IPS-NIHi11 (cell line): ENCODE results near the gene QKI.
"Not testable (repeated sequence)": the region's sequence is repeated elsewhere in the genome, so short reads cannot be mapped to it uniquely, and the experiment has no call there.

ENCODE experiments used
- DNase-seq: peaks from one replicate; pipeline ENCODE4 v3.0.0; 2012; ENCODE audit warnings: mixed read lengths, low spot score

QKI gene

GRCh38 chr6:163414946-163415619 is 565 bp downstream of the QKI start:
- peak; percentile 55 for DNase-seq

- DNase-seq: peak; percentile 64
These were observed 1.4 kb downstream of the QKI start for GRCh38 chr6:163415620-163416556.

GRCh38 chr6:163416557-163417253 is 2.2 kb downstream of the QKI start:
- peak; percentile 48 for DNase-seq

- no peak for DNase-seq
These were observed 3.1 kb downstream of the QKI start for GRCh38 chr6:163417595-163417994.

GRCh38 chr6:163418311-163419029 is 4.0 kb downstream of the QKI start:
- DNase-seq: no peak

- no peak for DNase-seq
These were observed 5.1 kb downstream of the QKI start for GRCh38 chr6:163419413-163420288.

- no peak for DNase-seq
These were observed 5.7 kb downstream of the QKI start for GRCh38 chr6:163420289-163420614.

GRCh38 chr6:163422550-163422949 is 8.0 kb downstream of the QKI start:
- DNase-seq: no peak

- no peak for DNase-seq
These were observed 9.2 kb downstream of the QKI start for GRCh38 chr6:163423696-163424095.

- no peak for DNase-seq
These were observed 13.2 kb downstream of the QKI start for GRCh38 chr6:163427498-163428254.

GRCh38 chr6:163428373-163428772 is 13.9 kb downstream of the QKI start:
- DNase-seq: no peak

GRCh38 chr6:163429858-163430448 is 15.4 kb downstream of the QKI start:
- no peak for DNase-seq

GRCh38 chr6:163432300-163432699 is 17.8 kb downstream of the QKI start:
- DNase-seq: no peak

GRCh38 chr6:163433486-163433885 is 19.0 kb downstream of the QKI start:
- DNase-seq: not testable (repeated sequence)

- no peak for DNase-seq
These were observed 20.5 kb downstream of the QKI start for GRCh38 chr6:163435023-163435422.

GRCh38 chr6:163436843-163437242 is 22.3 kb downstream of the QKI start:
- no peak for DNase-seq

- no peak for DNase-seq
These were observed 22.9 kb downstream of the QKI start for GRCh38 chr6:163437466-163437865.

GRCh38 chr6:163438298-163438939 is 23.9 kb downstream of the QKI start:
- no peak for DNase-seq

GRCh38 chr6:163438940-163439335 is 24.4 kb downstream of the QKI start:
- no peak for DNase-seq
